Suprapubic skin (tissue), 4 donors: Measurements from ENCODE around the gene VDAC1. TPM values are rescaled to one million over a fixed set of nuclear protein-coding genes. Genes with fewer than 3 reads are reported as not detected.

ENCODE experiments used
- DNase-seq, 2 donors: peaks; one replicate each; pipeline ENCODE4 v3.0.0-alpha.2; 2019; ENCODE audit warnings: low spot score in 2 of 2
- H3K27ac ChIP-seq: fragments of 200-600 bp; sonication (generic); one replicate; pipeline ENCODE4 v1.5.1; 2019
- H3K27me3 ChIP-seq: fragments of 200-600 bp; sonication (generic); one replicate; pipeline ENCODE4 v1.5.1; 2019
- H3K36me3 ChIP-seq: fragments of 200-600 bp; sonication (generic); one replicate; pipeline ENCODE4 v1.5.1; 2019
- H3K4me1 ChIP-seq: fragments of 200-600 bp; sonication (generic); one replicate; pipeline ENCODE4 v1.5.1; 2019
- H3K4me3 ChIP-seq: fragments of 200-600 bp; sonication (generic); one replicate; pipeline ENCODE4 v1.5.1; 2019; ENCODE audit warnings: mild to moderate bottlenecking
- H3K9me3 ChIP-seq: fragments of 200-600 bp; sonication (generic); one replicate; pipeline ENCODE4 v1.5.1; 2019
- EP300 ChIP-seq: sonication (generic); formaldehyde crosslinking; IDR thresholded peaks from one replicate; pipeline ENCODE4 v1.6.1; 2017; ENCODE audit warnings: antibody characterized with exemption
- POLR2A ChIP-seq, 2 donors: fragments of 450-650 bp; IDR thresholded peaks; one replicate each; pipeline ENCODE4 v1.6.1; 2017; ENCODE audit warnings: antibody characterized with exemption in 2 of 2, mild to moderate bottlenecking in 2 of 2, moderate library complexity in 2 of 2
- POLR2AphosphoS5 ChIP-seq, 3 donors: sonication (generic); formaldehyde crosslinking; IDR thresholded peaks; one replicate each; pipeline ENCODE4 v1.6.1; 2017; ENCODE audit warnings: antibody characterized with exemption in 3 of 3
- WGBS: methylation state at CpG from one replicate; pipeline ENCODE4 v1.1.5; 2018; 5-methylcytosine and 5-hydroxymethylcytosine counted together
- total RNA-seq, 4 donors: library from RNA; depleted of rRNA; stranded (reverse); fragments of >200 nt; gene quantifications; one replicate each; pipeline ENCODE4 v1.1.0, GENCODE V29; 2016
- TF ChIP-seq, protein P1 (sequence below), 2 donors: fragments of 200-600 bp in 1 of 2; fragments of 450-650 bp in 1 of 2; sonication (generic) in 1 of 2; IDR thresholded peaks; one replicate each; pipeline ENCODE4 v1.5.1; 2016 to 2019; ENCODE audit warnings: antibody characterized with exemption in 2 of 2, mild to moderate bottlenecking in 1 of 2, moderate library complexity in 1 of 2

The VDAC1 gene
- total RNA-seq, 4 donors from 2014 or later: 106 to 194 (median 162) TPM

DNA sequence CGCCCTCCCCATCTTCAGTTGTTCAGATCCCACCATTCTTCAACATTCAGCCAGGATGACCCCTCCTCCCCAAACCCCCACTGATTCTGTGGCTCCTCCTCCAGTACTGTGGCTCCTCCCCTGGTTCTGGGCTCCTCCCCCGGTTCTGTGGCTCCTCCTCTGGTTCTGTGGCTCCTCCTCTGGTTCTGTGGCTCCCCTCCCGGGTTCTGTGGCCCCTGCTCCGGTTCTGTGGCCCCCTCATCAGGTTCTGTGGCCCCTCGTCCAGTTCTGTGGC is 69.2 kb downstream of the VDAC1 start:
- no peak overlapping the region for H3K4me3 ChIP-seq
- H3K27ac ChIP-seq: no peak overlapping the region
- no peak for DNase-seq
- H3K36me3 ChIP-seq: no peaks in the 10 kb centered on the region
- WGBS: 86% methylated on average over 5 of the region's 5 CpGs
- no peaks in the 10 kb centered on the region for H3K4me1 ChIP-seq
- H3K27me3 ChIP-seq: no peaks in the 10 kb centered on the region
- TF ChIP-seq EP300 (no peak), POLR2AphosphoS5 (IDR thresholded peaks at IDR 0.05) (no peak), POLR2A (IDR thresholded peaks at IDR 0.05) (no peak)
- TF ChIP-seq, protein P1, sequence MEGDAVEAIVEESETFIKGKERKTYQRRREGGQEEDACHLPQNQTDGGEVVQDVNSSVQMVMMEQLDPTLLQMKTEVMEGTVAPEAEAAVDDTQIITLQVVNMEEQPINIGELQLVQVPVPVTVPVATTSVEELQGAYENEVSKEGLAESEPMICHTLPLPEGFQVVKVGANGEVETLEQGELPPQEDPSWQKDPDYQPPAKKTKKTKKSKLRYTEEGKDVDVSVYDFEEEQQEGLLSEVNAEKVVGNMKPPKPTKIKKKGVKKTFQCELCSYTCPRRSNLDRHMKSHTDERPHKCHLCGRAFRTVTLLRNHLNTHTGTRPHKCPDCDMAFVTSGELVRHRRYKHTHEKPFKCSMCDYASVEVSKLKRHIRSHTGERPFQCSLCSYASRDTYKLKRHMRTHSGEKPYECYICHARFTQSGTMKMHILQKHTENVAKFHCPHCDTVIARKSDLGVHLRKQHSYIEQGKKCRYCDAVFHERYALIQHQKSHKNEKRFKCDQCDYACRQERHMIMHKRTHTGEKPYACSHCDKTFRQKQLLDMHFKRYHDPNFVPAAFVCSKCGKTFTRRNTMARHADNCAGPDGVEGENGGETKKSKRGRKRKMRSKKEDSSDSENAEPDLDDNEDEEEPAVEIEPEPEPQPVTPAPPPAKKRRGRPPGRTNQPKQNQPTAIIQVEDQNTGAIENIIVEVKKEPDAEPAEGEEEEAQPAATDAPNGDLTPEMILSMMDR (IDR thresholded peaks at IDR 0.05): no peak
- no peaks in the 10 kb centered on the region for H3K9me3 ChIP-seq

DNA sequence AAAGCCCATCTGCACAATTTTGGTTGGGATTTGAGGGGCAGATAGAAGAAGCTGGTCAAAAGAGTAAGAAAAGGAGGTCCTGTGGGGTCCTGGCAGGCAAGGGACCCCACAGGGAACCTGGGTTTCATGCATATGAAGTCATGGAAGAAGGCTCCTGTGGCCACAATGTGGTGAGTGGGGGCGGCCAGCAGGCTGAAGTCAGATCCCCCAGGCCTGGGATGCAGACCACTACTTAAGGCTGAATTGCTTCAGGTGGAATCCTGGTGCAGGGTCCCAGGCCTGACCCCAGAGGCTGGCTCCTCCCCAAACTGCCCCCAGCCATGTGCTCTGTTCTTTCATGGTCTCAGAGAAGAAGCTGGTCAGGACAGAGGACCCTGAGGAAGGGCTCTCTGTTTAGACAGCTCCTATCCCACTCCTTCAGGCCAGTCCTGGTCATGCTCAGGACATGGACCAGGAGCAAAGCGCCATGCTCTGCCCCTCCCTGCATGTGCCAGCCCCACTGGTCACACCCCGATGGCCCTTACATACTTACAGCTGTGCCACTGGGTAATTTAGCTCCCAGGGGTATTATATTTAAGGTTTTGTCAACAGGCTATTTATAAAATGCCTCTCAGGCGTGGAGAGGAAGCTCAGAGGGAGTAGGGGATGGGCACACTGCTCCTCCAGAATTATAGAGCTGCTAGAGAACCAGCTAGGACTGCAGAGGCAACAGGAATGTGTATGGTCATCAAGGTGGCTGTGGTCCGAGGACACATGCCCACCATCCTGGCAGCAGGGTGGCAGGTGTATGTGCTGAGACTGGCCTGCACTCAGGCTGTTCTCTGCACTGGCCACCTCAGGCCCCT is 69.7 kb downstream of the VDAC1 start:
- Histone ChIP-seq H3K4me3 (no peak overlapping the region), H3K27me3 (no peaks in the 10 kb centered on the region), H3K4me1 (peaks cover 4% of the 10 kb centered on the region), H3K36me3 (no peaks in the 10 kb centered on the region), H3K9me3 (no peaks in the 10 kb centered on the region), H3K27ac (no peak overlapping the region)
- DNase-seq: no peak
- TF ChIP-seq EP300 (no peak), POLR2A (IDR thresholded peaks at IDR 0.05) (no peak), POLR2AphosphoS5 (IDR thresholded peaks at IDR 0.05) (no peak)
- TF ChIP-seq, protein P1 (IDR thresholded peaks at IDR 0.05): no peak
- 89% methylated on average over 5 of the region's 5 CpGs for WGBS

DNA sequence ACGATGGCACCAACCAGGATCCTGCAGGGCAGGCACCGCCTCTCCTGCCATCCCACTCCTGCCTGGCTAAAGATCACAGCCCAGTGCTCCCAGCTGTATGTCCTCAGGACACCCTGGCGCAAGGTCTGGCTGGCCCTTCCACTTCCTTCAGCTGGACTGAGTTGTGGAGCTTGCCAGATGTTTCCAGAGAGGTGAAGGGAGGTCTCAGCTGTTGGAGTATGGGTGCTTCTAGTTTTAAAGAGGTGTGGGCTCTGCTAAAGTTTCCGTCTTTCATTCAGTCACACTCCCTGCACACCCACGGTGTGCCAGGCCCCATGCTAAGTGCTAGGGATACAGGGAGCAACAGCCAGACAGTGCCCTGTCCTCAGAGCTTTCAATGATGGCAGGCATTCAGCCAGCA is 70.5 kb downstream of the VDAC1 start:
- no peaks in the 10 kb centered on the region for H3K27me3 ChIP-seq
- H3K9me3 ChIP-seq: no peaks in the 10 kb centered on the region
- no peak overlapping the region for H3K27ac ChIP-seq
- TF ChIP-seq, protein P1 (IDR thresholded peaks at IDR 0.05): no peak
- no peak for TF ChIP-seq EP300
- TF ChIP-seq POLR2A (IDR thresholded peaks at IDR 0.05): no peak
- TF ChIP-seq POLR2AphosphoS5 (IDR thresholded peaks at IDR 0.05): no peak
- DNase-seq: no peak
- WGBS: 76% methylated on average over 5 of the region's 5 CpGs
- peaks cover 9% of the 10 kb centered on the region for H3K4me1 ChIP-seq
- H3K36me3 ChIP-seq: no peaks in the 10 kb centered on the region
- no peak overlapping the region for H3K4me3 ChIP-seq

DNA sequence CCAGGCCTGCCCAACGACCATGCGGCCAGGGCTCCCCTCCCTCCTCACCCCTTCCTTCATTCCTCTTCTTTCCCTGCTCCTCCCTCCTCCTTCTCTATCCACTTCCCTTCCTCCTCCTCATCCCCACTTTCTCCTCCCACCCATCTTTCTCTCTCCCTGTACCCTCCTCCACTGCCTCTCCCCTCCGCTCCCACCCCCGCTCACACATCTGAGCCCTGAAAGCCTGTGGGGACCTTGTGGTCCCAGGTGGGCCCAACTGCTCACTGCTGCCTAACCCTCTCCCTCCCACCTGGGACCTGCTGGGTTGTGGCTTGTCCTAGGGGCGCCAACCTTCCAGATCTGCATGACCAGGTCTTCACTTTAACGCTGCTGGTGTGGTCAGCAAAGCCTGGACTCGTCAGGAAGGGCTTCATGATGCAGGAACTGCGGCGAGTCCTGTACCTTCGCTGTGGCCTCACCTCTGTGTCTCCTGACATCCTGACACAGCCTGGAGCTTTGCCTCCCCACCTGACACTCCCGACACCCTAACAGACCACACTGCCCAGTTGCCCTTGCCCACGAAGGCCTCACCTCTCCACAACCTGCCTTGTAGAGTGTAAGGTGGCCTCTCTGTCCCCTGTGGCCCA is 71.0 kb downstream of the VDAC1 start:
- H3K4me3 ChIP-seq: no peak overlapping the region
- no peak for DNase-seq
- no peaks in the 10 kb centered on the region for H3K27me3 ChIP-seq
- H3K27ac ChIP-seq: no peak overlapping the region
- no peaks in the 10 kb centered on the region for H3K36me3 ChIP-seq
- 80% methylated on average over 8 of the region's 12 CpGs for WGBS
- peaks cover 9% of the 10 kb centered on the region for H3K4me1 ChIP-seq
- no peaks in the 10 kb centered on the region for H3K9me3 ChIP-seq
- TF ChIP-seq POLR2AphosphoS5 (IDR thresholded peaks at IDR 0.05): no peak
- TF ChIP-seq EP300: no peak
- TF ChIP-seq, protein P1 (IDR thresholded peaks at IDR 0.05): no peak
- TF ChIP-seq POLR2A (IDR thresholded peaks at IDR 0.05): no peak

DNA sequence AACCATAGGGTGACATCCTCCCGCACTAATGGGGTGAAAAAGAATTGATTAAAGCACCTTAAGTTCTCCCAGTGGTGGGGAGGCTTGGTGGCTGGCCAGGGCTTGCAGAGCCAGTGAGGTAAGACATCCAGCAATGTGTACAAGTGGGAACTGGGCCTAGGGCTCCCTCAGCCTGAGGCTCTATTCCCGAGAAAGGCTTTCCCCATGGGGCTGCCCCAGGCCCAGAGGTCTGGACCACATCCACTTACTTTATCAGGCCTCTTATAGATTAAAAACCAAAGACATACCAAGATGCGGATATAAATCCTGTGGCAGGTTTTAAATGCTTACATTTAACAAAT is 71.6 kb downstream of the VDAC1 start:
- Histone ChIP-seq H3K9me3 (no peaks in the 10 kb centered on the region), H3K27ac (no peak overlapping the region), H3K36me3 (no peaks in the 10 kb centered on the region), H3K4me3 (no peak overlapping the region), H3K4me1 (peaks cover 9% of the 10 kb centered on the region), H3K27me3 (no peaks in the 10 kb centered on the region)
- WGBS: 67% methylated on average over 3 of the region's 3 CpGs
- TF ChIP-seq, protein P1 (IDR thresholded peaks at IDR 0.05): no peak
- no peak for TF ChIP-seq EP300
- no peak for TF ChIP-seq POLR2A (IDR thresholded peaks at IDR 0.05)
- no peak for TF ChIP-seq POLR2AphosphoS5 (IDR thresholded peaks at IDR 0.05)
- DNase-seq: no peak
